Esophagus muscularis mucosa (tissue), 4 donors: ENCODE data around the gene GCSAM.

ENCODE experiments used
- CTCF ChIP-seq, 3 experiments: fragments of 200-600 bp in 2 of 3; fragments of 450-650 bp in 1 of 3; sonication (generic) in 2 of 3; IDR thresholded peaks; one replicate each; pipeline ENCODE4 v1.5.1; 2017 to 2019; ENCODE audit warnings: antibody characterized with exemption in 3 of 3, mild to moderate bottlenecking in 2 of 3, moderate library complexity in 1 of 3
- EP300 ChIP-seq: sonication (generic); formaldehyde crosslinking; IDR thresholded peaks from one replicate; pipeline ENCODE4 v1.6.1; 2017; ENCODE audit warnings: antibody characterized with exemption
- POLR2A ChIP-seq: fragments of 450-650 bp; IDR thresholded peaks from one replicate; pipeline ENCODE4 v1.6.1; 2017; ENCODE audit warnings: antibody characterized with exemption, moderate library complexity, mild to moderate bottlenecking, low read depth
- POLR2AphosphoS5 ChIP-seq, 2 donors: sonication (generic); formaldehyde crosslinking; IDR thresholded peaks; one replicate each; pipeline ENCODE4 v1.6.1; 2017; ENCODE audit warnings: antibody characterized with exemption in 2 of 2

DNA sequence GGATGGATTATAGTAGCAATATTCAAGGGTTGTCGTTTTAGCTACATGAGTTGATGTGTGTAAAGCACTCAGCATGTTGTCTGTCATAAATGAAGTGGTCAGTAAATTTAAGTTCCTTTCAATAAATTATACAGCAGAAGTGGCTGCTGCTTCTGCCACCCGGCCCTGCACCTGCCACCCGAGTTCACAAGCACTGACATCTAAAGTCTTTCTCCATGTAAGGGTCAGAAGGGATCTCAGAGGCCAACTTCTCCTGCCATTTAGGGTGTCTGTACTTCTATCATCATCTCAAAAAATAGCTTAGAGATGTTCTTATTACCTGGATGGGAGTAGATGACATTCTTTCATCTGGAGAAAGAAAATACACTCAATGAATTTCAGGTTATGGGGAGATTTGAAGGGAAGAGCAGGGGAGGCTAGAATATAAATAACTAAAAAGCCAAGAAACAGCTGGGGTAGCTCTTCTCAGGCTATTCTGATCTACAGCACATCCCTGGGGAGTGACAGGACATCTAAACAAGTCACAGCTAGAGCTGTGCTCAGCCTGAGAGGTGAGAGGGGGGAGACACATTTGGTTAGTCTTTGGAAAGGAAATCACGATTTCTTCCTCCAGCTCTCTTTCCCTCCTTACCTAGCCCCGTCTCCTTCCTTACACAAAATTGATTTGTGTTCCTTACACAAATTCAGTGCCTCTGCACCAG, 8.0 kb downstream of the GCSAM start:
- TF ChIP-seq CTCF (IDR thresholded peaks at IDR 0.05): no peak
- no peak for TF ChIP-seq EP300
- no peak for TF ChIP-seq POLR2AphosphoS5 (IDR thresholded peaks at IDR 0.05)
- no peak for TF ChIP-seq POLR2A
